ENCODE results near the gene ZRSR2. TPM values are rescaled to one million over a fixed set of nuclear protein-coding genes. Genes with fewer than 3 reads are reported as not detected.

Gene ZRSR2
- total and polyA plus RNA-seq, 10 of the 15 experiments (the other 5 are each of a cell fraction or from before 2014, with no cell fraction given): 8.8 to 34.1 (median 15.6) TPM

- TF ChIP-seq CTCF (IDR thresholded peaks at IDR 0.05 in 2 of 3, conservative IDR thresholded peaks at IDR 0.05 in 1 of 3; ENCODE audit: control insufficient read depth in 2 of 3, extremely low read depth in 1 of 3, insufficient read depth in 1 of 3, low read depth in 3 of 3, low read length in 3 of 3) (no peak), NFYB (IDR thresholded peaks at IDR 0.05; ENCODE audit: insufficient read depth, low read depth, low read length) (no peak), SREBF2 (IDR thresholded peaks at IDR 0.05; ENCODE audit: low read length) (no peak), CHD2 (IDR thresholded peaks at IDR 0.05; ENCODE audit: borderline replicate concordance, low read depth, low read length) (no peak), SIX5 (IDR thresholded peaks at IDR 0.05; ENCODE audit: low read depth, low read length, severe bottlenecking) (no peak), MYC (IDR thresholded peaks at IDR 0.05; ENCODE audit: insufficient read depth, insufficient read length, insufficient replicate concordance, low read length, severe bottlenecking) (no peak), ZNF592 (IDR thresholded peaks at IDR 0.05) (no peak), SPI1 (IDR thresholded peaks at IDR 0.05; ENCODE audit: borderline replicate concordance, insufficient read depth, low read depth, low read length) (no peak), PML (IDR thresholded peaks at IDR 0.05; ENCODE audit: low read length) (no peak)
These were observed 26.1 kb downstream of the ZRSR2 start (continued) for GRCh38 chrX:15816438-15816809.
